Activated naive CD4-positive, alpha-beta T cell treated with anti-CD3 and anti-CD28 coated beads, Interleukin-2, amount 10 ng/mL, durations not matched to agents 7 days and 5 days (primary cell): ENCODE data around the gene KCNN3.
A peak's percentile ranks its signal among the peaks of the same experiment; 100 is the strongest.

Source experiments
- CTCF ChIA-PET: fragments of 350-600 bp; sonication (Branson Sonifier 250); formaldehyde crosslinking; loops from one replicate; lab custom pipeline; 2021; ENCODE audit warnings: antibody characterized with exemption; lab: Charles Lee
- DNase-seq: peaks from one replicate; pipeline ENCODE4 v3.0.0-alpha.2; 2020
- H3K27ac Mint-ChIP-seq: one replicate; pipeline ENCODE4 v1.8.0; 2021; ENCODE audit warnings: mild to moderate bottlenecking, moderate library complexity, mixed read lengths
- H3K27me3 Mint-ChIP-seq: one replicate; pipeline ENCODE4 v1.8.0; 2021; ENCODE audit warnings: mild to moderate bottlenecking, mixed read lengths
- H3K36me3 Mint-ChIP-seq: one replicate; pipeline ENCODE4 v1.8.0; 2021; ENCODE audit warnings: mixed read lengths
- H3K4me1 Mint-ChIP-seq: one replicate; pipeline ENCODE4 v1.8.0; 2021; ENCODE audit warnings: mixed read lengths
- H3K4me3 Mint-ChIP-seq: one replicate; pipeline ENCODE4 v1.8.0; 2021; ENCODE audit warnings: mild to moderate bottlenecking, moderate library complexity, mixed read lengths
- H3K9me3 Mint-ChIP-seq: one replicate; pipeline ENCODE4 v1.8.0; 2021; ENCODE audit warnings: mixed read lengths

Gene KCNN3

GRCh38 chr1:154759793-154760192, 110.3 kb downstream of the KCNN3 start:
- Mint-ChIP-seq H3K36me3 (no peaks in the 10 kb centered on the region), H3K9me3 (no peaks in the 10 kb centered on the region), H3K27ac (peak overlapping the region; percentile 90), H3K4me3 (peak overlapping the region; percentile 49), H3K27me3 (peaks cover 14% of the 10 kb centered on the region), H3K4me1 (peaks cover 54% of the 10 kb centered on the region)
- CTCF ChIA-PET: interaction anchor here (0.8 to 3.9 kb wide), 13 partner anchors 9 to 200 kb away, joined by 3 to 31 read pairs (median 6); no protein-coding TSS in a partner anchor
- no peak for DNase-seq

DNA sequence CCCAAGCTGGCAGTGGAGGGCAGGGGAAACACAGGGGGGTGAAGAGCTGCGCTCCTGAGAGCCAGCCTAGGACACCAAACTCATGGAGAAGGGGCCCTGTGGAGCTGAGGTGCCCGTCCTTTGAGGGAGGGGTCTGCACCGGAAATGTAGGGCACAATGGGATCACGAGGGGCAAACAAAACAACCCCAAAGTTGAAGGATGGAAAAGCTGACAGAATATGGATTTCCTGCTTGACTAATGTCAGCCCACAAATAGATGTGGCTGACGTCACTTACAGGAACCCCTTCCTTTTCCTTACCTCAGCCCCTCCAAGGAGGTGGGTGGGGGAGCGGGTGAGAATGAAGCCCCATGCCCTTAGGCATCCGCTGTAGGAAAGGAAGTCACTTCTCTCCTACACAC, 110.9 kb downstream of the KCNN3 start:
- peaks cover 56% of the 10 kb centered on the region for H3K4me1 Mint-ChIP-seq
- H3K36me3 Mint-ChIP-seq: no peaks in the 10 kb centered on the region
- H3K27me3 Mint-ChIP-seq: peaks cover 12% of the 10 kb centered on the region
- DNase-seq: peak; percentile 69
- H3K9me3 Mint-ChIP-seq: no peaks in the 10 kb centered on the region
- CTCF ChIA-PET: interaction anchor here (1.1 to 3.9 kb wide), 7 partner anchors 8 to 90 kb away, joined by 3 to 31 read pairs (median 7); no protein-coding TSS in a partner anchor
- H3K4me3 Mint-ChIP-seq: peak overlapping the region; percentile 39
- peak overlapping the region; percentile 90 for H3K27ac Mint-ChIP-seq

- H3K27ac Mint-ChIP-seq: peak overlapping the region; percentile 90
- H3K4me1 Mint-ChIP-seq: peaks cover 59% of the 10 kb centered on the region
- CTCF ChIA-PET: interaction anchor here (1.1 to 3.9 kb wide), 4 partner anchors 9 to 89 kb away, joined by 4 to 31 read pairs (median 5); no protein-coding TSS in a partner anchor
- peaks cover 10% of the 10 kb centered on the region for H3K27me3 Mint-ChIP-seq
- no peak overlapping the region for H3K4me3 Mint-ChIP-seq
- no peaks in the 10 kb centered on the region for H3K36me3 Mint-ChIP-seq
- DNase-seq: no peak
- no peaks in the 10 kb centered on the region for H3K9me3 Mint-ChIP-seq
Measured at GRCh38 chr1:154758346-154758745, 111.7 kb downstream of the KCNN3 start.

DNA sequence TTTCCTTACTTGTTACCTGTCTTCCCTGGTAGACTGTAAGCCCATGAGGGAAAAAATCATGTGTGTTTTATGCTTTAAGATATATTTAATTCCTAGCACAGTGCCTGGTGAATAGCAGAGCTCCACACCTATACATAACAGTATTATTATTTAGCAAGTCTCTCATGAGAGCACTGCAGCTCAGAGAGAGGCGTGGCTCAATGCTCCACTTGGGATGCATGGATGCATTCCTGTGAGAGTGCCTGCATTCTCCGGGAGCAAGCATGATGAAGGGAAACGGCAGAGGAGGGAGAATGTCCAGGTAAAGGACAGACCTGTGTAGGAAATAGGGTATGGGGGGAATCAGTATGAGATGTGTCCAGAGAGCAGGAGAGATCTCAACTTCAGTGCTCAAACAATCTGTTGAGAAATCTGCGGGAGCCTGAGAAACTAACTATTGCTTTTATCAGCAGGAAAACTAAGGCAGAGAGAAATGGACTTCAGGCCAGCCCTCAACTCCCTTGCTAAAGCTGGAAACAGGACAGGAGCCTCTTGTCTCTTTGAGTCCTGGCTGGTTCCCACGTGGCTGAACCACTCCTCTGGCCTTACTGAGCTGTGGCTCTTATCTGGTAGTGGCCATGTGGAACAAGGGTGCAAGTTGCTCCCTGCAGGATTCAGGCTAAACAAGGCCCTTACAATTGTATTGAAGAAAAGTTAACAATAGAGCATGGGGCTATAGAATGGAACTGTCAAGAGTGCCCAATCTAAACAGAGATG, 113.1 kb downstream of the KCNN3 start:
- CTCF ChIA-PET: interaction anchor here (0.9 to 1.1 kb wide), 2 partner anchors 9 to 35 kb away, joined by 3 read pairs; no protein-coding TSS in a partner anchor
- Mint-ChIP-seq H3K4me3 (no peak overlapping the region), H3K9me3 (no peaks in the 10 kb centered on the region)

GRCh38 chr1:154755858-154756730, 114.0 kb downstream of the KCNN3 start:
- Mint-ChIP-seq H3K4me3 (no peak overlapping the region), H3K4me1 (peaks cover 73% of the 10 kb centered on the region), H3K9me3 (no peaks in the 10 kb centered on the region), H3K36me3 (no peaks in the 10 kb centered on the region), H3K27me3 (peaks cover 17% of the 10 kb centered on the region), H3K27ac (peak overlapping the region; percentile 25)
- CTCF ChIA-PET: interaction anchor here (0.5 to 1.1 kb wide), 2 partner anchors 8 to 787 kb away, joined by 3 read pairs; no protein-coding TSS in a partner anchor
- DNase-seq: peak; percentile 42

More for the DNA sequence above, 113.1 kb downstream of the KCNN3 start:
- Mint-ChIP-seq H3K27ac (peak overlapping the region; percentile 4), H3K36me3 (no peaks in the 10 kb centered on the region), H3K27me3 (peaks cover 10% of the 10 kb centered on the region), H3K4me1 (peaks cover 64% of the 10 kb centered on the region)
- no peak for DNase-seq

DNA sequence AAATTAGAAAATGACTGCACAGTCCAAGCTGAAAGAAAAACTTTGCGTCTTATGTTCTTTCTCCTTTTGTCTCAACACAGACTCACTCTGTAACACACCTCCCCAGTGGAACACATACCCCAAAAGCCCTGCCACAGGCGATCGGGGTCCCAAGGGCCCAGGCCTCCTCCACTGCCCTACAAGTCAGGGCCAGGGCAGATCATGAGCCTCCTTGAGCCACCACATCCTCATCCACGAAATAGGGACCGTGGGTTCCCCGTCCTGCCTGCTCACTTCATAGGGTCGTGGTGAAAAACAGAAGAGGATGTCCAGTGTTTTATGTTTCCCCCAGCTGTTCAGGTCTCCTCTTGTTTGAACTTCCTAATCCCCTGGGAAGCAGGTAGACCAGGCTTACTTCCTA, 116.7 kb downstream of the KCNN3 start:
- peaks cover 32% of the 10 kb centered on the region for H3K27me3 Mint-ChIP-seq
- no peaks in the 10 kb centered on the region for H3K9me3 Mint-ChIP-seq
- DNase-seq: no peak
- peaks cover 66% of the 10 kb centered on the region for H3K4me1 Mint-ChIP-seq
- no peaks in the 10 kb centered on the region for H3K36me3 Mint-ChIP-seq
- no peak overlapping the region for H3K27ac Mint-ChIP-seq
- CTCF ChIA-PET: interaction anchor here (1.9 kb wide), 1 partner anchor 84 kb away, joined by 8 read pairs; no protein-coding TSS in a partner anchor
- no peak overlapping the region for H3K4me3 Mint-ChIP-seq

DNA sequence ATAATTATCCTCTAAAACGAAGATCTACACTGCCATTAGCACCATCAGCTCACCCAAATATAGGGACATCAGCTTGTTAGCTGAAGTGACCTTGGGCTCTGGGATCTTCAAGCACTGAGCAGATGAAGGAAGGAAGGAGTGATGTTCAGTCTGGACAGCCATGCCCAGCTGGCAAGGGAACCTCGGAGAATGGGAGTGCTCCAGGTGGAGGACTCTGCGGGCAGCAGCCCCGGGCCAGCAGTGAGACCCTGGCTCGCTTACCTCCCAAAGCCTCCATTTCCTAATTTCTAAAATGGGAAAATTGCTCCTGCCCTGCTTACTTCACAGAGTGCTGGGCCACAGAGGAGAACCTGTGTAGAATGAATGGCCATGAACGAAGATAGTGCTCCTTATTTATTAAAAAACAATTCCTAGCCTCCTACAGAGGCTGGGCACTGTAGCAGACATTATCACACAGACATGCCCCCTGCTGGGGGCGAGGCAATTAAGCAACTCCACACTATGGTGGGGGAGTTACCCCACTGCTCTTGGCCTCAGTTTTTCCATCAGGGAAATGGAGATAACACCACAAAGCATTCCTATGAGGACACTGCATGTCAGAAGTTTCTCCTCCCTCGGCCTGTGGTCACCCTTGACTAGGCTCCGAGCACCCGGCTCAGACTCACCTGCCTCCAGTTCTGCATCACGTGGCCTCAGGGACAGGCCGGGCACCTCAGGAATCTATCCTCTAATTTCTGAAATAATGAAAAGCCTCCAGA, 117.6 kb downstream of the KCNN3 start:
- H3K36me3 Mint-ChIP-seq: no peaks in the 10 kb centered on the region
- H3K9me3 Mint-ChIP-seq: no peaks in the 10 kb centered on the region
- DNase-seq: no peak
- H3K4me3 Mint-ChIP-seq: no peak overlapping the region
- H3K4me1 Mint-ChIP-seq: peaks cover 66% of the 10 kb centered on the region
- peaks cover 36% of the 10 kb centered on the region for H3K27me3 Mint-ChIP-seq
- CTCF ChIA-PET: interaction anchor here (0.5 to 2.2 kb wide), 2 partner anchors 39 to 66 kb away, joined by 3 to 7 read pairs; no protein-coding TSS in a partner anchor
- H3K27ac Mint-ChIP-seq: no peak overlapping the region

DNA sequence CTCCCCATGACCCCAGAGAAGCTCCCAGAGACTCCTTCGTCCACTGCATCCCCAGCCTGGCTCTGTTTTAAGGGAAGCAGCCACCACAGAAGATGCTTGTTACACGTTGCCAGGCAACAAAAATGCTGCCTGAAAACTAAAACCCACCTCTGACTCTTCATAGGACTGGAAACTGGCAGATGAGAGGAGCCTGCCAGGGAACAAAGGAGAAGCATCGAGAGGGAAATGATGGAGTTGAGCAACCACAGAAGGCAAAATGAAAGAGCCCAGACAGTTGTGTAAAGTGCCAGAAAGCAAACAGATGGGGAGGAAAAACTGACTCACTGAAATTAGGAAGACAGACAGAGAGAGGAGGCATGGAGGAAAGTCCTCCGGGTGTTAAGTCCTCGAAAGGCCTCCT, 118.4 kb downstream of the KCNN3 start:
- Mint-ChIP-seq H3K27me3 (peaks cover 42% of the 10 kb centered on the region), H3K9me3 (no peaks in the 10 kb centered on the region), H3K4me3 (no peak overlapping the region), H3K4me1 (peaks cover 66% of the 10 kb centered on the region), H3K36me3 (no peaks in the 10 kb centered on the region), H3K27ac (no peak overlapping the region)
- no peak for DNase-seq
- CTCF ChIA-PET: interaction anchor here (0.5 to 5.6 kb wide), 7 partner anchors 9 to 192 kb away, joined by 3 to 40 read pairs (median 5); no protein-coding TSS in a partner anchor

- peaks cover 45% of the 10 kb centered on the region for H3K27me3 Mint-ChIP-seq
Measured at GRCh38 chr1:154750681-154751665, 119.1 kb downstream of the KCNN3 start.

DNA sequence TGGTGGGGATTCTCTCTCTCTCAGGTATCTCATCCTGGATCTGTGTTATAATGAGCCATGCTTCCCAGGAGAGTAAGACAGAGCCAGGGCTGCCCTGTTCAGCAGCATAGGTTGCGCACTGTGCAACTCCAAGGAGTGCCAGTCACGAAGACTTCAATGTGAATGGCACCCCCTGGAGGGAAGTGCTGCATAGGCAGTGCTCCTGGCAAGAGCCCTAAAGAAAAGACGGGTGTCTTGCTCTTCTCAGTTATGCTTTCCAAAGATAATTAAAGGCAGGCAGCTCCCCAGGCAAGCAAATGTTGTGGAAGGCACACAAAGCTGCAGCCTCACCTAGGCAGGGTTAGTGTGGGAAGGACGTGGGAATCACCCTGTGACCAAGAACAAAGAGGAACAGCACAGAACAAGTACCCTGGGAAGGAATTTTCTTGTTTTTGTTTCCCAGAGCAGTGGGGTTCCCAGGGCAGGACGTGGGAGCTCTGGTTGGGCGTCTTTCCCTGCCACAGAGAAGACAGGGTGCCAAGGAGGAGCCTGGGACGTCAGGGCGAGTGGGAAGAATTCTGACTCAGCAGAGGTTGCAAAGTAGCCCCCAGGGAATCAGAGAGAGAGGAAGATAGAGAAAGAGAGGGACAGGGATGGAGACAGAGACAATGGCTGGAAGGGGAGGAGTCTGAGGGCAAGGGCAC, 120.9 kb downstream of the KCNN3 start:
- Mint-ChIP-seq H3K27ac (peak overlapping the region; percentile 96), H3K4me1 (peaks cover 71% of the 10 kb centered on the region), H3K9me3 (no peaks in the 10 kb centered on the region), H3K27me3 (peaks cover 45% of the 10 kb centered on the region), H3K4me3 (peak overlapping the region; percentile 79), H3K36me3 (peaks cover 4% of the 10 kb centered on the region)
- peak; percentile 57 for DNase-seq
- CTCF ChIA-PET: interaction anchor here (0.8 to 5.6 kb wide), 8 partner anchors 9 to 189 kb away, joined by 3 to 40 read pairs (median 5); no protein-coding TSS in a partner anchor

More at GRCh38 chr1:154750681-154751665, 119.1 kb downstream of the KCNN3 start:
- Mint-ChIP-seq H3K36me3 (peaks cover 2% of the 10 kb centered on the region), H3K4me3 (no peak overlapping the region), H3K4me1 (peaks cover 66% of the 10 kb centered on the region), H3K27ac (no peak overlapping the region), H3K9me3 (no peaks in the 10 kb centered on the region)
- no peak for DNase-seq
- CTCF ChIA-PET: interaction anchor here (0.8 to 5.6 kb wide), 10 partner anchors 9 to 311 kb away, joined by 3 to 40 read pairs (median 4); no protein-coding TSS in a partner anchor

DNA sequence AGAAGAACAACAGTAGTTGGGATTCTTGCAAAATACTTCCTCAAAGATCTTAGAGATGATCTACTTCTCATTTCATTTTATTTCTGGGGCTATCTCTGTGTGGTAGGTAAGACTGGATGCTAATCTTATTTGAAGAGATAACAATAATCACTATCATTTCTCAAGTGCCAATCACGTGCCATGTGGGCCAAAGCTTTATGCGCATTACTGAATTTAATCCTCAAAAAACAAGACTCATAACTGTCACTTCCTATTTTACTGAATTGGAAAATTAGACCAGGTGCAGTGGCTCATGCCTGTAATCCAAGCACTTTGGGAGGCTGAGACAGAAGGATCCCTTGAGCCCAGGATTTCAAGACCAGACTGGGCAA, 121.7 kb downstream of the KCNN3 start:
- Mint-ChIP-seq H3K4me3 (peak overlapping the region; percentile 79), H3K27ac (peak overlapping the region; percentile 96), H3K9me3 (no peaks in the 10 kb centered on the region), H3K36me3 (peaks cover 4% of the 10 kb centered on the region), H3K27me3 (peaks cover 50% of the 10 kb centered on the region), H3K4me1 (peaks cover 76% of the 10 kb centered on the region)
- CTCF ChIA-PET: interaction anchor here (0.7 to 5.6 kb wide), 13 partner anchors 8 to 338 kb away, joined by 3 to 40 read pairs (median 4); no protein-coding TSS in a partner anchor
- DNase-seq: no peak
